Measurements from ENCODE around the gene RND2. TPM values are rescaled to one million over a fixed set of nuclear protein-coding genes. Genes with fewer than 3 reads are reported as not detected.

Gene RND2
- total RNA-seq, 2 experiments from 2014 or later, result 0.30 TPM; not detected in 1

GRCh38 chr17:43033948-43034881 lies 9.2 kb downstream of the RND2 start:
- ChIA-PET POLR2A (interaction anchor here (0.6 to 0.7 kb wide), 4 partner anchors 24 to 127 kb away, joined by 3 to 4 read pairs (median 3); no protein-coding TSS in a partner anchor), CTCF (ENCODE audit: unreplicated experiment) (no interaction called here)
- Histone ChIP-seq H3K79me2 (ENCODE audit: insufficient read depth, low read depth, low read length) (no peaks in the 10 kb centered on the region), H3K4me1 (ENCODE audit: insufficient read depth, low read length, poor library complexity, severe bottlenecking) (no peaks in the 10 kb centered on the region), H3K9me2 (ENCODE audit: insufficient read depth, low read length) (no peaks in the 10 kb centered on the region), H2AFZ (ENCODE audit: low read length) (no peak overlapping the region), H4K20me1 (ENCODE audit: insufficient read depth, low read length) (no peaks in the 10 kb centered on the region), H3K4me2 (ENCODE audit: low read length) (no peak overlapping the region), H3K27ac (ENCODE audit: low read depth, low read length, poor library complexity, severe bottlenecking) (no peak overlapping the region), H3K4me3 (ENCODE audit: low read depth, low read length, poor library complexity, severe bottlenecking) (no peak overlapping the region), H3K36me3 (ENCODE audit: insufficient read depth, low read length) (no peaks in the 10 kb centered on the region), H3K9me3 (ENCODE audit: low read length) (no peaks in the 10 kb centered on the region)
- intact Hi-C loops (cut with micrococcal nuclease; ENCODE audit: unreplicated experiment), result no loop called here
- TF ChIP-seq, protein P1, sequence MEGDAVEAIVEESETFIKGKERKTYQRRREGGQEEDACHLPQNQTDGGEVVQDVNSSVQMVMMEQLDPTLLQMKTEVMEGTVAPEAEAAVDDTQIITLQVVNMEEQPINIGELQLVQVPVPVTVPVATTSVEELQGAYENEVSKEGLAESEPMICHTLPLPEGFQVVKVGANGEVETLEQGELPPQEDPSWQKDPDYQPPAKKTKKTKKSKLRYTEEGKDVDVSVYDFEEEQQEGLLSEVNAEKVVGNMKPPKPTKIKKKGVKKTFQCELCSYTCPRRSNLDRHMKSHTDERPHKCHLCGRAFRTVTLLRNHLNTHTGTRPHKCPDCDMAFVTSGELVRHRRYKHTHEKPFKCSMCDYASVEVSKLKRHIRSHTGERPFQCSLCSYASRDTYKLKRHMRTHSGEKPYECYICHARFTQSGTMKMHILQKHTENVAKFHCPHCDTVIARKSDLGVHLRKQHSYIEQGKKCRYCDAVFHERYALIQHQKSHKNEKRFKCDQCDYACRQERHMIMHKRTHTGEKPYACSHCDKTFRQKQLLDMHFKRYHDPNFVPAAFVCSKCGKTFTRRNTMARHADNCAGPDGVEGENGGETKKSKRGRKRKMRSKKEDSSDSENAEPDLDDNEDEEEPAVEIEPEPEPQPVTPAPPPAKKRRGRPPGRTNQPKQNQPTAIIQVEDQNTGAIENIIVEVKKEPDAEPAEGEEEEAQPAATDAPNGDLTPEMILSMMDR (conservative IDR thresholded peaks at IDR 0.05; ENCODE audit: low read length), result no peak
- no peak for TF ChIP-seq EZH2phosphoT487 (IDR thresholded peaks at IDR 0.05; ENCODE audit: borderline replicate concordance, low read depth, low read length)
- no TSS peak for BruUV-seq (replicated peaks)
- DNase-seq (ENCODE audit: low spot score), result no peak

- CTCF ChIA-PET (ENCODE audit: unreplicated experiment), result no interaction called here
- no peak overlapping the region for H3K4me2 ChIP-seq (ENCODE audit: low read length)
- intact Hi-C loops (cut with micrococcal nuclease; ENCODE audit: unreplicated experiment), result no loop called here
- no peaks in the 10 kb centered on the region for H3K79me2 ChIP-seq (ENCODE audit: insufficient read depth, low read depth, low read length)
- no peak for TF ChIP-seq EZH2phosphoT487 (IDR thresholded peaks at IDR 0.05; ENCODE audit: borderline replicate concordance, low read depth, low read length)
- TF ChIP-seq, protein P1 (conservative IDR thresholded peaks at IDR 0.05; ENCODE audit: low read length), result no peak
- no peak overlapping the region for H2AFZ ChIP-seq (ENCODE audit: low read length)
- H3K9me2 ChIP-seq (ENCODE audit: insufficient read depth, low read length), result no peaks in the 10 kb centered on the region
- H3K4me3 ChIP-seq (ENCODE audit: low read depth, low read length, poor library complexity, severe bottlenecking), result no peak overlapping the region
- DNase-seq (ENCODE audit: low spot score), result no peak
- H3K36me3 ChIP-seq (ENCODE audit: insufficient read depth, low read length), result no peaks in the 10 kb centered on the region
- no TSS peak for BruUV-seq (replicated peaks)
- no peaks in the 10 kb centered on the region for H3K9me3 ChIP-seq (ENCODE audit: low read length)
- H3K4me1 ChIP-seq (ENCODE audit: insufficient read depth, low read length, poor library complexity, severe bottlenecking), result no peaks in the 10 kb centered on the region
- POLR2A ChIA-PET, result no interaction called here
- H3K27ac ChIP-seq (ENCODE audit: low read depth, low read length, poor library complexity, severe bottlenecking), result no peak overlapping the region
- H4K20me1 ChIP-seq (ENCODE audit: insufficient read depth, low read length), result no peaks in the 10 kb centered on the region
These were observed 9.9 kb downstream of the RND2 start for GRCh38 chr17:43034894-43035293.

DNA sequence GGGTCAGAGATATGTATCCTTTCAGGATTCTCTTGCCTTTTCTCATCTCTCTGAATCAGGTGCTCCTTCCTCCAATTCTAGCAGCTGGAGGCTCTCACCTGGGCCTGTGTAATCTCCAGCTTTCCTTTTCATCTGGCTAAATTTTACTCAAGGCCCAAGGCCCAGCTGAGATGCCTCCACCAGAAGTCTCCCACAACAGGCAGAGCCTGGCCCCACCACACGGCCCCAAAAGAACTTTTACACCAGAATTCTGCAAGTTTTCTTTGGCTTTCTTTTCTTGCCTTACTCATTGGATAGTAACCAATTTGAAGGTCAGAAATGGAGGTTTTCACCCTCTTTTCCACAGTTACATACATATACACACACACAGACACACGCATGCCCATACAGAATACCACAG lies 14.6 kb downstream of the RND2 start:
- Histone ChIP-seq H3K36me3 (ENCODE audit: insufficient read depth, low read length) (peaks cover 23% of the 10 kb centered on the region), H3K9me2 (ENCODE audit: insufficient read depth, low read length) (no peaks in the 10 kb centered on the region), H3K79me2 (ENCODE audit: insufficient read depth, low read depth, low read length) (no peaks in the 10 kb centered on the region), H3K9me3 (ENCODE audit: low read length) (no peaks in the 10 kb centered on the region), H3K4me1 (ENCODE audit: insufficient read depth, low read length, poor library complexity, severe bottlenecking) (no peaks in the 10 kb centered on the region), H4K20me1 (ENCODE audit: insufficient read depth, low read length) (no peaks in the 10 kb centered on the region), H3K4me2 (ENCODE audit: low read length) (no peak overlapping the region), H3K4me3 (ENCODE audit: low read depth, low read length, poor library complexity, severe bottlenecking) (no peak overlapping the region), H3K27ac (ENCODE audit: low read depth, low read length, poor library complexity, severe bottlenecking) (no peak overlapping the region), H2AFZ (ENCODE audit: low read length) (no peak overlapping the region)
- TF ChIP-seq, protein P1 (conservative IDR thresholded peaks at IDR 0.05; ENCODE audit: low read length), result no peak
- TF ChIP-seq EZH2phosphoT487 (IDR thresholded peaks at IDR 0.05; ENCODE audit: borderline replicate concordance, low read depth, low read length), result no peak
- ChIA-PET CTCF (ENCODE audit: unreplicated experiment) (no interaction called here), POLR2A (no interaction called here)
- intact Hi-C loops (cut with micrococcal nuclease; ENCODE audit: unreplicated experiment), result no loop called here
- BruUV-seq (replicated peaks), result no TSS peak
- no peak for DNase-seq (ENCODE audit: low spot score)
